SK-N-SH treated with all-trans-retinoic acid at 6 μM for 48 hours (cell line): ENCODE data around the gene ATP6AP1.

ENCODE experiments used
- ARNTL ChIP-seq: fragments of 450-650 bp; formaldehyde crosslinking; IDR thresholded peaks from 2 replicates; pipeline ENCODE4 v1.5.0; 2020; ENCODE audit warnings: low read depth, mild to moderate bottlenecking, moderate library complexity, borderline replicate concordance
- CSRNP3 ChIP-seq: fragments of 250-450 bp; sonication (Bioruptor Pico); IDR thresholded peaks from 2 replicates; pipeline ENCODE4 v1.5.1; 2021; ENCODE audit warnings: mild to moderate bottlenecking, moderate library complexity
- PATZ1 ChIP-seq: fragments of 250-450 bp; sonication (Bioruptor Pico); IDR thresholded peaks from 2 replicates; pipeline ENCODE4 v1.8.0; 2020; ENCODE audit warnings: mild to moderate bottlenecking, moderate library complexity, borderline replicate concordance
- SNAI2 ChIP-seq: fragments of 250-450 bp; sonication (Bioruptor Pico); IDR thresholded peaks from 2 replicates; pipeline ENCODE4 v1.5.0; 2020; ENCODE audit warnings: mild to moderate bottlenecking, moderate library complexity
- TSHZ2 ChIP-seq: fragments of 250-450 bp; sonication (Bioruptor Pico); IDR thresholded peaks from 2 replicates; pipeline ENCODE4 v1.5.0; 2020; ENCODE audit warnings: mild to moderate bottlenecking, moderate library complexity
- ZFP3 ChIP-seq: fragments of 250-450 bp; sonication (Bioruptor Pico); IDR thresholded peaks from 2 replicates; pipeline ENCODE4 v1.5.0; 2020; ENCODE audit warnings: mild to moderate bottlenecking, moderate library complexity
- ZFP30 ChIP-seq: fragments of 450-650 bp; formaldehyde crosslinking; IDR thresholded peaks from 2 replicates; pipeline ENCODE4 v1.5.0; 2022; ENCODE audit warnings: mild to moderate bottlenecking, moderate library complexity
- ZNF565 ChIP-seq: fragments of 450-650 bp; formaldehyde crosslinking; conservative IDR thresholded peaks from 2 replicates; pipeline ENCODE4 v1.5.0; 2020; ENCODE audit warnings: low read depth, mild to moderate bottlenecking, moderate library complexity
- ZNF70 ChIP-seq: fragments of 450-650 bp; formaldehyde crosslinking; IDR thresholded peaks from 2 replicates; pipeline ENCODE4 v1.5.0; 2020; ENCODE audit warnings: mild to moderate bottlenecking, moderate library complexity
- TF ChIP-seq, protein P1 (sequence below): fragments of 250-450 bp; sonication (Bioruptor Pico); IDR thresholded peaks from 2 replicates; pipeline ENCODE4 v1.8.0; 2021; ENCODE audit warnings: low read depth, mild to moderate bottlenecking, moderate library complexity, borderline replicate concordance

GRCh38 chrX:154446430-154446829, 18.0 kb downstream of the ATP6AP1 start:
- TF ChIP-seq SNAI2 (no peak), CSRNP3 (CRISPR knock-in tag) (no peak), ZNF70 (CRISPR knock-in tag) (no peak), TSHZ2 (CRISPR knock-in tag) (no peak), ZFP30 (CRISPR knock-in tag) (no peak), ZNF565 (CRISPR knock-in tag) (no peak), ARNTL (CRISPR knock-in tag) (no peak), PATZ1 (CRISPR knock-in tag) (no peak), ZFP3 (no peak)
- TF ChIP-seq, protein P1, sequence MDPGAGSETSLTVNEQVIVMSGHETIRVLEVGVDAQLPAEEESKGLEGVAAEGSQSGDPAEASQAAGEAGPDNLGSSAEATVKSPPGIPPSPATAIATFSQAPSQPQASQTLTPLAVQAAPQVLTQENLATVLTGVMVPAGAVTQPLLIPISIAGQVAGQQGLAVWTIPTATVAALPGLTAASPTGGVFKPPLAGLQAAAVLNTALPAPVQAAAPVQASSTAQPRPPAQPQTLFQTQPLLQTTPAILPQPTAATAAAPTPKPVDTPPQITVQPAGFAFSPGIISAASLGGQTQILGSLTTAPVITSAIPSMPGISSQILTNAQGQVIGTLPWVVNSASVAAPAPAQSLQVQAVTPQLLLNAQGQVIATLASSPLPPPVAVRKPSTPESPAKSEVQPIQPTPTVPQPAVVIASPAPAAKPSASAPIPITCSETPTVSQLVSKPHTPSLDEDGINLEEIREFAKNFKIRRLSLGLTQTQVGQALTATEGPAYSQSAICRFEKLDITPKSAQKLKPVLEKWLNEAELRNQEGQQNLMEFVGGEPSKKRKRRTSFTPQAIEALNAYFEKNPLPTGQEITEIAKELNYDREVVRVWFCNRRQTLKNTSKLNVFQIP (CRISPR knock-in tag) = no peak
